MCF 10A (cell line): Measurements from ENCODE around the gene NUP210L. TPM values are rescaled to one million over a fixed set of nuclear protein-coding genes. Genes with fewer than 3 reads are reported as not detected.

Source experiments
- BruUV-seq: library from RNA; stranded (reverse); fragments of 400-500 nt; replicated peaks from 2 replicates; lab custom pipeline; 2021; lab: Mats Ljungman, UMichigan
- CTCF ChIA-PET: fragments of 300-600 bp; sonication (Branson Sonifier 250); formaldehyde crosslinking; extraction: SDS; loops from one replicate; lab custom pipeline; 2021; ENCODE audit warnings: antibody characterized with exemption, inconsistent platforms; lab: Yijun Ruan, JAX
- POLR2A ChIA-PET: fragments of 300-600, 350-650 bp; sonication (Branson Sonifier 250); formaldehyde crosslinking; extraction: SDS; loops from one replicate; lab custom pipeline; 2020; ENCODE audit warnings: antibody characterized with exemption, inconsistent platforms; lab: Yijun Ruan, JAX
- DNase-seq: peaks from one replicate; pipeline ENCODE4 v3.0.0-alpha.2; 2018; ENCODE audit not compliant: unreplicated experiment
- H3K27ac Mint-ChIP-seq: one replicate; pipeline ENCODE4 v1.8.0; 2022; ENCODE audit warnings: mild to moderate bottlenecking, low read depth, mixed read lengths; ENCODE audit not compliant: unreplicated experiment
- H3K27me3 Mint-ChIP-seq: one replicate; pipeline ENCODE4 v1.8.0; 2022; ENCODE audit warnings: mixed read lengths; ENCODE audit not compliant: insufficient read depth, unreplicated experiment
- H3K36me3 Mint-ChIP-seq: one replicate; pipeline ENCODE4 v1.8.0; 2022; ENCODE audit warnings: mild to moderate bottlenecking, moderate library complexity, mixed read lengths; ENCODE audit not compliant: insufficient read depth, unreplicated experiment
- H3K4me1 Mint-ChIP-seq: one replicate; pipeline ENCODE4 v1.8.0; 2022; ENCODE audit warnings: mixed read lengths; ENCODE audit not compliant: insufficient read depth, unreplicated experiment
- H3K4me3 Mint-ChIP-seq: one replicate; pipeline ENCODE4 v1.8.0; 2022; ENCODE audit warnings: mild to moderate bottlenecking, moderate library complexity, mixed read lengths; ENCODE audit not compliant: unreplicated experiment
- H3K9me3 Mint-ChIP-seq: one replicate; pipeline ENCODE4 v1.8.0; 2022; ENCODE audit warnings: mixed read lengths; ENCODE audit not compliant: unreplicated experiment
- CTCF ChIP-seq: fragments of 200-600 bp; IDR thresholded peaks from one replicate; pipeline ENCODE4 v1.8.0; 2022; ENCODE audit warnings: antibody characterized with exemption, mild to moderate bottlenecking; ENCODE audit not compliant: unreplicated experiment
- intact Hi-C: fragments of 100-400 bp; cut with micrococcal nuclease; formaldehyde crosslinking; loops from 2 replicates; pipeline ENCODE4 v1.14.1; 2022
- total RNA-seq: library from RNA; stranded (reverse); gene quantifications from 2 replicates; pipeline ENCODE4 v1.2.3, GENCODE V29; 2022

The NUP210L gene
- total RNA-seq, 1 experiment from 2014 or later = 0.05 TPM

- Mint-ChIP-seq H3K36me3 (peaks cover 50% of the 10 kb centered on the region), H3K9me3 (no peaks in the 10 kb centered on the region), H3K4me3 (peak overlapping the region; percentile 34), H3K27ac (peak overlapping the region; percentile 96), H3K4me1 (peaks cover 54% of the 10 kb centered on the region), H3K27me3 (no peaks in the 10 kb centered on the region)
- CTCF ChIA-PET = interaction anchor here (0.6 to 1.0 kb wide), 3 partner anchors 93 to 219 kb away, joined by 3 to 5 read pairs (median 4); no protein-coding TSS in a partner anchor
- BruUV-seq = no TSS peak
- POLR2A ChIA-PET = interaction anchor here (0.6 to 8.6 kb wide), 5 partner anchors 12 to 230 kb away, joined by 3 to 140 read pairs (median 28); partner anchors contain the start of gene UBAP2L
- DNase-seq = no peak
- TF ChIP-seq CTCF = no peak
- intact Hi-C loops = no loop called here
Measured at GRCh38 chr1:154178911-154179811, 24.3 kb upstream of the NUP210L start.

GRCh38 chr1:154178013-154178412 is 23.1 kb upstream of the NUP210L start:
- H3K27ac Mint-ChIP-seq = peak overlapping the region; percentile 8
- TF ChIP-seq CTCF = no peak
- peaks cover 54% of the 10 kb centered on the region for H3K4me1 Mint-ChIP-seq
- no peaks in the 10 kb centered on the region for H3K27me3 Mint-ChIP-seq
- intact Hi-C loops = no loop called here
- no peak overlapping the region for H3K4me3 Mint-ChIP-seq
- BruUV-seq = no TSS peak
- POLR2A ChIA-PET = interaction anchor here (0.6 to 8.6 kb wide), 5 partner anchors 9 to 95 kb away, joined by 3 to 140 read pairs (median 4); partner anchors contain the start of genes HAX1 and UBAP2L
- no peak for DNase-seq
- no peaks in the 10 kb centered on the region for H3K9me3 Mint-ChIP-seq
- CTCF ChIA-PET = interaction anchor here (0.9 to 1.4 kb wide), 4 partner anchors 9 to 94 kb away, joined by 3 to 4 read pairs (median 4); no protein-coding TSS in a partner anchor
- H3K36me3 Mint-ChIP-seq = peaks cover 59% of the 10 kb centered on the region

GRCh38 chr1:154176337-154176736 is 21.5 kb upstream of the NUP210L start:
- Mint-ChIP-seq H3K4me3 (no peak overlapping the region), H3K36me3 (peaks cover 62% of the 10 kb centered on the region), H3K27ac (no peak overlapping the region), H3K27me3 (no peaks in the 10 kb centered on the region), H3K4me1 (peaks cover 60% of the 10 kb centered on the region), H3K9me3 (no peaks in the 10 kb centered on the region)
- POLR2A ChIA-PET = interaction anchor here (1.0 to 8.6 kb wide), 3 partner anchors 8 to 183 kb away, joined by 4 to 140 read pairs (median 5); partner anchors contain the start of gene UBAP2L
- peak; percentile 69 for DNase-seq
- intact Hi-C loops = no loop called here
- no peak for TF ChIP-seq CTCF
- CTCF ChIA-PET = interaction anchor here (0.5 to 1.7 kb wide), 5 partner anchors 9 to 677 kb away, joined by 3 to 6 read pairs (median 4); partner anchors contain the start of gene HAX1
- BruUV-seq = no TSS peak

- Mint-ChIP-seq H3K27me3 (no peaks in the 10 kb centered on the region), H3K36me3 (peaks cover 69% of the 10 kb centered on the region), H3K27ac (peak overlapping the region; percentile 12), H3K4me3 (no peak overlapping the region), H3K9me3 (no peaks in the 10 kb centered on the region), H3K4me1 (peaks cover 55% of the 10 kb centered on the region)
- POLR2A ChIA-PET = interaction anchor here (1.6 to 8.6 kb wide), 2 partner anchors 15 to 46 kb away, joined by 4 to 140 read pairs; partner anchors contain the start of gene UBAP2L
- CTCF ChIA-PET = interaction anchor here (0.7 to 1.7 kb wide), 5 partner anchors 11 to 97 kb away, joined by 3 to 6 read pairs (median 3); partner anchors contain the start of gene HAX1
- no peak for DNase-seq
- BruUV-seq = no TSS peak
- intact Hi-C loops = no loop called here
- TF ChIP-seq CTCF = no peak
Measured at GRCh38 chr1:154174654-154175053, 19.8 kb upstream of the NUP210L start.
